IPS-15b (cell line): ENCODE data around the gene EVL.

Experiments
- H3K27me3 ChIP-seq: one replicate; pipeline ENCODE4 v1.6.1; 2013; ENCODE audit warnings: low read length; ENCODE audit not compliant: control insufficient read depth, insufficient read depth
- H3K36me3 ChIP-seq: one replicate; pipeline ENCODE4 v1.6.1; 2013; ENCODE audit warnings: low read length; ENCODE audit not compliant: control insufficient read depth, insufficient read depth
- H3K4me1 ChIP-seq: one replicate; pipeline ENCODE4 v1.6.1; 2013; ENCODE audit warnings: mild to moderate bottlenecking, low read length; ENCODE audit not compliant: control insufficient read depth, insufficient read depth
- H3K4me3 ChIP-seq: one replicate; pipeline ENCODE4 v1.5.1; 2013; ENCODE audit warnings: low read depth, low read length
- H3K9ac ChIP-seq: one replicate; pipeline ENCODE4 v1.6.1; 2013; ENCODE audit warnings: low read depth, mild to moderate bottlenecking, low read length
- H3K9me3 ChIP-seq: one replicate; pipeline ENCODE4 v1.6.1; 2013; ENCODE audit warnings: mild to moderate bottlenecking, low read length; ENCODE audit not compliant: control insufficient read depth, insufficient read depth

The EVL gene

DNA sequence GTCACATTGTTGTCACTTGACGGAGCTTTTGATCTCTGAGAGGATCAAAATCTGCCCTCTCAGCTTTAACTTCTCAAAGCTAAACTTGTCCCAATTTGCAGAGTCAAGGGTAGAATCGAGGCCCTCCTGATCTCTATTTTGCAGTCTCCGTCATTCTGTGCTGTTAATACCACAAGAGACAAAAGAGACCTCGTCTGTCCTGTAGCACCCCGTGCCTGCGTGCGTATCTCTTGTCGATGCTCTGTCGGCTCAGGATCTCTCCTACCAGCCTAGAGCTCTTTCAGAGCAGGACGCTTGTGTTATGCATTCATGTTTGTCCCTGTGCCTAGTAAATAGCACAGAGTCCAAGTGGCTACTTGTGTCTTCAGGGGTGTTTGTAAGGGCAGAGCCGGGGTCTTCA is 5.1 kb downstream of the EVL start:
- no peaks in the 10 kb centered on the region for H3K9me3 ChIP-seq
- H3K4me3 ChIP-seq: no peak overlapping the region
- no peaks in the 10 kb centered on the region for H3K36me3 ChIP-seq
- H3K4me1 ChIP-seq: no peaks in the 10 kb centered on the region
- no peaks in the 10 kb centered on the region for H3K27me3 ChIP-seq
- H3K9ac ChIP-seq: no peak overlapping the region

DNA sequence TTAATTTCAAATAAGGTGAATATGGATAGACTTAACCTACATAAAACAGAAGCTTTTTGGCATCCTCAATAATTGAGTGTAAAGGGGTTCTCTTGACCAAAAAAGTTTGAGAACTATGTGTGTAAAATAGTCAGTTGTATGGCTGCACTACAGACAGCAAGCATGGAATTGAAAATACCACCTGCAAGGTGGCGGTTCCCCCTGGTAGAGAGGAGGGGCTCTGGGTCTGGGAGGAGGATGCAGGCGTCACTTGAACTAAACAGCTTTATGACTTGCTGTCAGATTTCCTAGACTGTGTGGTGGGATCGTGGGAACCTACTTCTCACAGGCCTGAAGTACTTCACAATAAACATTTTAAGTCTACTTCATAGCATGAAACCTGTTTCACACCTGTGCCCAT is 6.3 kb downstream of the EVL start:
- H3K4me1 ChIP-seq: no peaks in the 10 kb centered on the region
- H3K36me3 ChIP-seq: no peaks in the 10 kb centered on the region
- H3K9me3 ChIP-seq: no peaks in the 10 kb centered on the region
- no peak overlapping the region for H3K4me3 ChIP-seq
- no peak overlapping the region for H3K9ac ChIP-seq
- H3K27me3 ChIP-seq: no peaks in the 10 kb centered on the region

DNA sequence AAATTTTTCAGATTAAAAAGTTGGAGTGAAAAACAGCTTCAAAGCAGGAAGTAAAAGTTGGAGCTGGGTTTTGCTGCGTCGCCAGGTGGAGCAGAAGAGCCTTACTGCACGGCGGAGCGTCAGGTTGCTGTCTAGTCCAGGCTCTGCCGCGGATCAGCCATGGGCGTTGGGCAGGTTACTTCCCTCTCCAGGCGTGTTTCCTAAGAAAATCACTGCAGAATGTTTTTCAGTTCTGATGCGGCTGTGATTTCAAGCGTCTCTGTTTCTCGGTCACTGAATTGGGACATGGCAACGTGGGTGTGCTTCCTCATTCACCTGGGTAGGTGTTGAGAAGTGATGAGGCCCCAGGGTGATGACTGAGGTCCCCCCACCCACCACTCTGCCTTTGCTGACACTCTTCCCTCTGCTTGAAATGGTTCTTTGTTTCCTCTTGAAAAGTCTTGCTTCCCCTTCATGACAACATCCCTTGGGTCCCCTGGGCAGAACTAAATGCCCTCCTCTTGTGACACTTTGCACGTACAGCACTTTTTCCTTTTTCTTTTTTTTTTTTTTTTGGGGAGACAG is 7.6 kb downstream of the EVL start:
- Histone ChIP-seq H3K9ac (no peak overlapping the region), H3K27me3 (no peaks in the 10 kb centered on the region), H3K9me3 (no peaks in the 10 kb centered on the region), H3K36me3 (no peaks in the 10 kb centered on the region), H3K4me1 (no peaks in the 10 kb centered on the region), H3K4me3 (no peak overlapping the region)

DNA sequence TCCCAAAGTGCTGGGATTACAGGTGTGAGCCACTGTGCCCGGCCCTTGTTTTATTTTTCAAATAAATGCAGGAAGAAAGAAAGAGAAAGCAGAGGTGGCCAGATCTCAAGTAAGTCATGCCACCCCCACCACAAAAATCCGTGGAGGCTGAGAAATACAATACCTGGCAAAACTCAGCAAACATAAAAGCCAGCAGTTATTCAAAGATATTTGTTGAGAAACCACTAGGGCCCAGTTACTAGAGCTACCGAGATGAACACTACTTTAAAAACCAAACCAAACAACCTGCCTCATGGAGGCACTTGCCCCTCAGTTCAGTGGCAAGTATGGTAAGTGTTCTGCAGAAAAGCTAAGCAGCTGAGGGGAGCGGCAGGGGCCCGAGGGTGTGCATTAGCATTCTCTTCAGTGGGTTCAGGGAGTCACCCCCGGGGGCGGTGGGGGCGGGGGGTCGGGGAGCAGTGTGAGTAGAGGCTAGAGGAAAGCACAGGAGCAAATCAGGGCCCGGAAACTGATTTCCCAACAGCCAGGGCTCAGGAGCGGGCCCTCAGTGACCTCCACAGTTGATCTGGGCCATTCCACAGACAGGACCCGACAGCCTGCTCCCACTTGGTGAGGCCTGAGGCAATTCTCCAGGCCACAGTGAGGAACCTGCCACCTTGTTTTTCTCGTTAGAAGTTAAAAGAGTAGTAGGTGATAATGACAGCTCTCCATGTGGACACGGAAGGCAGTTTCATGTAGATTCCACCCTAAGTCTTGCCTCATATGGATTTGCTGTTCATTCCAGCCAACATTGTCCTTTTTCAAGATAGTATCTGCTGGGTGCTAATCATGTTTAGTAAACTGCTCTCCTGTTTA is 8.6 kb downstream of the EVL start:
- Histone ChIP-seq H3K4me1 (no peaks in the 10 kb centered on the region), H3K4me3 (no peak overlapping the region)

DNA sequence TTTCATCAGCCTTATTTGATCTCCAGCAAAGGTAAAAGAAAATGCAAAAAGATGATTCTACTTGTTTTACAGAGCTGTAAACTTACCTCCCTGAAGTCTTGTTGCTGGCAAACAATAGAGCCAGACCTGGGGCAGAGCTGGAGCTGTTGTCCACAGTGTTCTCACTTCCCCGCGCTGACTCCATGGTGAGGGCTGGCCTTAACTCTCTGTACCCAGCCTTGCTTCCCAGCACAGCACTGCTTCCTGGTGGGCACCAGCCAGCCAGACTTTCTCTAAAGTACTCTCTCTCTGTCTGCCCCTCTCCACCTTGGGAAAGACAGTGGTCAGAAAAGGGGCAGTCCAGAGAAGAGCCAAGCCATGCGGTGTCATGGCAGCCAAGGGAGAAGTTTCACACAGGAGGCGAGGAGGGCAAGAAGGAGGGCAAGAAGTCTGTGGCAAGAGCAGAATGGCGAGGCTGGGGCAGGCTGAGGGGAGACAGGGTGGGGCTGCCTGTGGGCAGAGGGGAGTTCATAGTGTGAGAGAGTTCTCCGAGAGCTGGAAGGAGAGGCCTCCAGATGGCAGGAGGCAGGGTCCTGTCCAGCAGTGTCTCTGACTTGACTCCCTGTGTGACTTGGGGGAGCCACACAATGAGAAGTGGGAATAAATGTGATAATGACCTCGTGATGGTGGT is 9.3 kb downstream of the EVL start:
- no peaks in the 10 kb centered on the region for H3K27me3 ChIP-seq
- H3K4me3 ChIP-seq: no peak overlapping the region
- peaks cover 6% of the 10 kb centered on the region for H3K4me1 ChIP-seq
- H3K9ac ChIP-seq: no peak overlapping the region
- no peaks in the 10 kb centered on the region for H3K36me3 ChIP-seq
- H3K9me3 ChIP-seq: no peaks in the 10 kb centered on the region

More for the DNA sequence above, 8.6 kb downstream of the EVL start:
- Histone ChIP-seq H3K9ac (peak overlapping the region; percentile 14), H3K27me3 (no peaks in the 10 kb centered on the region), H3K9me3 (no peaks in the 10 kb centered on the region), H3K36me3 (no peaks in the 10 kb centered on the region)

DNA sequence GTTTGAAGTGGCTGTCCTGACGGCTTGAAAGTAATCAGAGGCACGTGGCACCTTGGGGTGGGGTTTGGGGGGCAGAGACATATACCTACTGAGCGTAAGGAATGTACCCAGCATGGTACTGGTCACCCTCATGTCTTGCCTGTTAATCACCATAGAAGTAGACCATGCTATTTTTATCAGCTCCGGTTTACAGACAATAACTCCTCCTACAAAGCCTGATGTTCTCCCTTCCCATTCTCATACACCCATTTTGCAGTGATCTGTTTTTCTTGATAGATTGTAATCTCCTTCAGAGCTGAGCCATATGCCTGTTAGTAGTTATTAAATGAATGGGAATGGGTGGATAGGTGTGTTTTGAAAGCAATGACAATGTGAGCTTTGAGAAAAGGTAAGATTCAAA is 10.5 kb downstream of the EVL start:
- H3K9me3 ChIP-seq: no peaks in the 10 kb centered on the region
- no peaks in the 10 kb centered on the region for H3K27me3 ChIP-seq
- H3K4me3 ChIP-seq: no peak overlapping the region
- H3K36me3 ChIP-seq: no peaks in the 10 kb centered on the region
- H3K9ac ChIP-seq: no peak overlapping the region
- H3K4me1 ChIP-seq: peaks cover 6% of the 10 kb centered on the region

DNA sequence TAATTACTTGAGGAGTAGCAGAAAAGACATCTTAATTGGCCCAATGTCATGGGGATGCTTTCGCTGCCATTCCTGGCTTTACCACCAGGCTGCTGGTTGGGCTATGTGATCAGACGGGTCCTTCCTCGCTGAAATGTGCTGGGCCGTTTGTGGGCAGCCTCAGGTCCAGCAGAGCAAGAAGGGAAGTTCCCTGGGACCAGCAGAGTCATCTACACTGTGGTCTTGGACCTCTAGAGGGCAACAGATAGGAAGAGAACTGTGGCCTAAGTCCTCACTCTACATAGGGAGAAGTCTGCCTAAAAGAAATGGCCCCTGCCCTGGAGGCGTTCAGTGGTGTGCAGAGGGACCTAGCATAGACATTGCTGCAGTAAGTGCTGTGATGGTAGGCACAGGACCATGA is 10.9 kb downstream of the EVL start:
- H3K36me3 ChIP-seq: no peaks in the 10 kb centered on the region
- no peak overlapping the region for H3K9ac ChIP-seq
- no peaks in the 10 kb centered on the region for H3K27me3 ChIP-seq
- H3K4me1 ChIP-seq: peaks cover 6% of the 10 kb centered on the region
- H3K4me3 ChIP-seq: no peak overlapping the region
- H3K9me3 ChIP-seq: no peaks in the 10 kb centered on the region

DNA sequence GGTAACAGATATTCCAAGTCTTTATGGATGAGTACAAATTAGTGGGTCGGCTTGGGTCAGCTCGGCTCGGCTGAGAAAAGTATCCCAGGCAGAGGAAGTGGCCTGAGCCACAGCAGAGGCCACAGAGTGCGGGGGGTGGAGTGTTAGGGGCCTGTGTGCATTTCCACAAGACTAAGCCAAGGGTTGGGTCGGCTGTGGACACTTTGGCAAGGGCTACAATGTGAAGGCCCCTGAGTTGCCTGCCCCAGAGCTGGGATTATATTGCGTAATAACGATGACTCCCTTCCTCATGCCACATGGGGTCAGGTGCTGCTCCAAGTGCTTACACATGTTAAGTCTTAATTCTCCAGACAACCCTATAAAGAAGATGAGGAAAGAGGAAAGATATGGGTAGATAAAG is 11.4 kb downstream of the EVL start:
- Histone ChIP-seq H3K36me3 (no peaks in the 10 kb centered on the region), H3K4me1 (peaks cover 6% of the 10 kb centered on the region)

DNA sequence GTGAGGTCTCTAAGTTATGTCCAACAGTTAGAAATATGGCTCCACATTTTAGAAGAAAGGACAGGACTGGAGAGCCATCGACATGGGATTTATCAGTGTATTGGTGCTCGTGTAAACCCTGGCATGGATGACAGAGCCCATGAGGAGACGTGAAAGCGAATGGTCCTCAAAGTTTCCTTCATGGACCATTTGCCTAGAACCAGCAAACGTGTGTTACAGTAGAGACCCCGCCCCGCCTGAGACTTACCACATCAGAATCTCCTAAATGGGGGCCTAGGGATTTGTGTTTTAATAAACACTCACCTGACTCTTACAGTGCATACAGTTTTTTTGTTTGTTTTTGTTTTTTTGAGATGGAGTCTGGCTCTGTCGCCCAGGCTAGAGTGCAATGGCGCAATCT is 12.2 kb downstream of the EVL start:
- peaks cover 6% of the 10 kb centered on the region for H3K4me1 ChIP-seq
- H3K9me3 ChIP-seq: no peaks in the 10 kb centered on the region
- no peak overlapping the region for H3K9ac ChIP-seq
- no peak overlapping the region for H3K4me3 ChIP-seq
- no peaks in the 10 kb centered on the region for H3K27me3 ChIP-seq
- no peaks in the 10 kb centered on the region for H3K36me3 ChIP-seq

More for the DNA sequence above, 11.4 kb downstream of the EVL start:
- no peak overlapping the region for H3K4me3 ChIP-seq
- no peak overlapping the region for H3K9ac ChIP-seq
- no peaks in the 10 kb centered on the region for H3K9me3 ChIP-seq
- H3K27me3 ChIP-seq: no peaks in the 10 kb centered on the region

DNA sequence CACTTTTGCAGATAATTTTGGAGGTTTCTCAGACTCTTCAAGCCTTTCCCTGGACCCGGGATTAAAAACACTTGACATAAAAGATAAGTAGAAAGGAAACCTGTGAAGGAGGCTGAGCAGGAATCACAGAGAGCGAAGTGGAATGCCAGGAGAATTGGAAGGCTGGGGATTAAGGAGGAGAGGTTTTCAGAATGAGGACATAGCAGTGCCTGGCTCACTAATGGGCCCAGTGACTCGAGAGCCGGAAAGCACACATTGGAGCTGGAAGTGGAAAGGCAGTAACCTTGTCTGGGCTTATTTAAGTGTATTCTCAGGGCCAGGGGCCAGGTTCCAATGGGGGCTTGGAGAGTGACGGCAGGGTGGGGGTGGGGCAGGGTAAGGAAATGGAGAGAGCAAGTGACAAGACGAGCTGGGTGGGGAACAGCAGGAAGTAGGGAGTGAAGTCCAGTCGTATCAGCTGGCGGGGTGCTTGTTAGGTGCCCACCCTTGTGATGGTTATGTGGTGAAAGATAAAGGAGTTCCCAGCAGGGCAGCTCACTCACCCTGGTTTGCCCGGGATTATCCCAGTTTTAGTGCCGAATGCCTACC is 13.1 kb downstream of the EVL start:
- Histone ChIP-seq H3K36me3 (no peaks in the 10 kb centered on the region), H3K27me3 (no peaks in the 10 kb centered on the region), H3K9me3 (no peaks in the 10 kb centered on the region), H3K4me1 (peaks cover 6% of the 10 kb centered on the region), H3K9ac (no peak overlapping the region), H3K4me3 (no peak overlapping the region)

DNA sequence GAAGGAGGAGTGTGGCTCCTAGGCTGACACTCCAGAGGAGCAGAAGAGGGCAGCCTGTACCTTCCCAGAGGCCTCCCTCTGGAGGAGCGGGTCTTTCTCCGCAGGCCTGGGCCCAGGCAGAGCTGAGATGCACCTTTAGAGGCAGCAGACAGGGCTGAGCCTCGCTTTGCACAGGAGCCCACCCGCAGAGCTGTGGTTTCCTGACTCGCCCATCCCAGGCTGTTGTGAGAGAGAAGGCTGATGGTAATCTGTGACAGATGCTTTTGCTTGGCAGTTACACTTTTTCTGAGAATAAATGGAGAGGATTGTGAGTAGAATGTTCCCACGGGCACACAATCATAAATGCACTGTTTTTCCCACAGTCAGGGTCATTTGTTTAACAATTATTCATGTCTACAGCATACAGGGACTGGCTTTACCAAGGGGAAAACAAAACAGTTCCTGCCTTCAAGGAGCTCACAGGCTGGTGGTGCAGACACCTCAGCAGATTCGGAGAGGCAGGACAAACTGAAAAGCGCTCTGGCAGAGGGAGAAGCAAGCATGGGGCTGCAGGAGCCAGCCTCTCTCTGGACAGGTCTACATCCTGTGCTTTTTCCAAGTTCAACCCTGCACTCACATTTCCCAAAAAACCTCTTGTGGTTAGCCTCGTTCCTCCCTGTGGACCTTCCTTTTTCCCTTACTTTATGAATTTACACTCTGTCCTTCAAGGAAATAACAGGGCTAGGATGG is 13.9 kb downstream of the EVL start:
- H3K36me3 ChIP-seq: no peaks in the 10 kb centered on the region
- peaks cover 6% of the 10 kb centered on the region for H3K4me1 ChIP-seq
- no peaks in the 10 kb centered on the region for H3K9me3 ChIP-seq
- no peak overlapping the region for H3K4me3 ChIP-seq
- H3K27me3 ChIP-seq: no peaks in the 10 kb centered on the region
- H3K9ac ChIP-seq: no peak overlapping the region
